ENCODE results near the gene ITGB3BP. TPM values are rescaled to one million over a fixed set of nuclear protein-coding genes. Genes with fewer than 3 reads are reported as not detected.
A peak's percentile ranks its signal among the peaks of the same experiment; 100 is the strongest.

Gene ITGB3BP
- total RNA-seq, 4 donors from 2014 or later: 6.5 to 35.0 (median 11.3) TPM

DNA sequence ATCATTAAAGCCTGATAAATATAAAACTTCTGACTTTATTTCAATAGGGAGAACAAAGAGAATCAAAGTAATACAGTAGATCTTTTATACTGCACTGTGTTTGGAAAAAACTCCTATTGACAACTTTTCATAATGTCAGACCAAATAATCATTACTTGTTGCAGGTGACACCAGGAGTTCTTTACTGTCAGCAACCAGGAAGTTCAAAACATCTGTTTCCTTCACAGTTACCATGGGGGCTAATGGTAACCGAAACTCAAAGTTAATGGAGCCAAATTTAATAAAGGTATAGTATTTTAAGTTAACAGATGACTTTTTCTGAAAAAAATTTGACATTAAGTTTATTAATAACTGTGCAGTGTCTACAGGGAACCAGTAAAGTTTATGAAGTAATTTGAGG is 10.9 kb upstream of the ITGB3BP start:
- 71 to 100% methylated on average over 1 of the region's 1 CpG for WGBS, 2 donors (ENCODE audit: low coverage in 1 of 2)
- no peaks in the 10 kb centered on the region for H3K27me3 ChIP-seq
- H3K4me3 ChIP-seq: no peak overlapping the region
- H3K36me3 ChIP-seq: peaks cover 0 to 65% of the 10 kb centered on the region in 2 donors
- H3K9me3 ChIP-seq: no peaks in the 10 kb centered on the region
- H3K27ac ChIP-seq: no peak overlapping the region
- TF ChIP-seq POLR2A (IDR thresholded peaks at IDR 0.05) (no peak), EP300 (IDR thresholded peaks at IDR 0.05) (no peak), POLR2AphosphoS5 (IDR thresholded peaks at IDR 0.05) (no peak)
- TF ChIP-seq, protein P1, sequence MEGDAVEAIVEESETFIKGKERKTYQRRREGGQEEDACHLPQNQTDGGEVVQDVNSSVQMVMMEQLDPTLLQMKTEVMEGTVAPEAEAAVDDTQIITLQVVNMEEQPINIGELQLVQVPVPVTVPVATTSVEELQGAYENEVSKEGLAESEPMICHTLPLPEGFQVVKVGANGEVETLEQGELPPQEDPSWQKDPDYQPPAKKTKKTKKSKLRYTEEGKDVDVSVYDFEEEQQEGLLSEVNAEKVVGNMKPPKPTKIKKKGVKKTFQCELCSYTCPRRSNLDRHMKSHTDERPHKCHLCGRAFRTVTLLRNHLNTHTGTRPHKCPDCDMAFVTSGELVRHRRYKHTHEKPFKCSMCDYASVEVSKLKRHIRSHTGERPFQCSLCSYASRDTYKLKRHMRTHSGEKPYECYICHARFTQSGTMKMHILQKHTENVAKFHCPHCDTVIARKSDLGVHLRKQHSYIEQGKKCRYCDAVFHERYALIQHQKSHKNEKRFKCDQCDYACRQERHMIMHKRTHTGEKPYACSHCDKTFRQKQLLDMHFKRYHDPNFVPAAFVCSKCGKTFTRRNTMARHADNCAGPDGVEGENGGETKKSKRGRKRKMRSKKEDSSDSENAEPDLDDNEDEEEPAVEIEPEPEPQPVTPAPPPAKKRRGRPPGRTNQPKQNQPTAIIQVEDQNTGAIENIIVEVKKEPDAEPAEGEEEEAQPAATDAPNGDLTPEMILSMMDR (IDR thresholded peaks at IDR 0.05): no peak
- no peaks in the 10 kb centered on the region for H3K4me1 ChIP-seq
- no peak for ATAC-seq

DNA sequence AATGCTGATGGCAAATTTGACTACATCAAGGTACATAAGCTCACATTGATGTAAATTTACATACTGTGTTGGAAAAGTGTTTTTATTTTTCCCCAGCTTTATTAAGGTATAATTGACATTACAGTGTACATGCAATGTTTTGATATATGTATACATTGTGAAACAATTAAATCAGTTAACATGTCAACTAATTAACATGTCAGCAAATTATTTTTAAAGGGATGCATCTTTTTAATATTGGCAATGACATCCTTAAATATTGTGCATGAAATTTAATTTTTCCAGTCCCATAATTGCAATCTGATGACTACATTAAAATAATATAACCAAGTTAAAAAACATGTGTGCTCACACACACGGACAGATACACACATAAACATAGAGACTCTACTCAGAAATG is 9.7 kb upstream of the ITGB3BP start:
- TF ChIP-seq EP300 (IDR thresholded peaks at IDR 0.05): no peak
- 43 to 86% methylated on average over 1 of the region's 1 CpG for WGBS, 2 donors (ENCODE audit: low coverage in 1 of 2)
- H3K36me3 ChIP-seq: peaks cover 0 to 75% of the 10 kb centered on the region in 2 donors
- ATAC-seq: no peak
- H3K4me1 ChIP-seq: no peaks in the 10 kb centered on the region
- no peak overlapping the region for H3K27ac ChIP-seq
- no peaks in the 10 kb centered on the region for H3K27me3 ChIP-seq
- no peaks in the 10 kb centered on the region for H3K9me3 ChIP-seq
- no peak overlapping the region for H3K4me3 ChIP-seq

- Histone ChIP-seq H3K9me3 (no peaks in the 10 kb centered on the region), H3K4me3 (peak overlapping the region; percentile 40 to 59), H3K4me1 (peaks cover 4 to 28% (median 8%) of the 10 kb centered on the region in 3 donors), H3K27me3 (no peaks in the 10 kb centered on the region), H3K36me3 (peaks cover 0 to 20% of the 10 kb centered on the region in 2 donors), H3K27ac (peak overlapping the region; percentile 19 to 96 (median 66))
- TF ChIP-seq POLR2AphosphoS5 (IDR thresholded peaks at IDR 0.05) (no peak), EP300 (IDR thresholded peaks at IDR 0.05) (no peak), POLR2A (IDR thresholded peaks at IDR 0.05) (no peak)
- TF ChIP-seq, protein P1 (IDR thresholded peaks at IDR 0.05): no peak
- 30 to 47% methylated on average over 3 of the region's 3 CpGs for WGBS, 2 donors (ENCODE audit: low coverage in 1 of 2)
- ATAC-seq: no peak
These were observed 1.2 kb upstream of the ITGB3BP start for GRCh38 chr1:63524201-63524600.

- Histone ChIP-seq H3K27me3 (no peaks in the 10 kb centered on the region), H3K9me3 (no peaks in the 10 kb centered on the region), H3K27ac (peak overlapping the region; percentile 19 to 96 (median 90)), H3K4me3 (peak overlapping the region; percentile 40 to 59), H3K4me1 (peaks cover 4 to 28% (median 8%) of the 10 kb centered on the region in 3 donors), H3K36me3 (peaks cover 0 to 18% of the 10 kb centered on the region in 2 donors)
- no peak for TF ChIP-seq POLR2AphosphoS5 (IDR thresholded peaks at IDR 0.05)
- TF ChIP-seq, protein P1 (IDR thresholded peaks at IDR 0.05): no peak
- ATAC-seq: peak; percentile 20
- WGBS, 2 donors (ENCODE audit: low coverage in 1 of 2): 0% methylated on average over 9 of the region's 11 CpGs
These were observed 713 bp upstream of the ITGB3BP start for GRCh38 chr1:63523738-63524137.

DNA sequence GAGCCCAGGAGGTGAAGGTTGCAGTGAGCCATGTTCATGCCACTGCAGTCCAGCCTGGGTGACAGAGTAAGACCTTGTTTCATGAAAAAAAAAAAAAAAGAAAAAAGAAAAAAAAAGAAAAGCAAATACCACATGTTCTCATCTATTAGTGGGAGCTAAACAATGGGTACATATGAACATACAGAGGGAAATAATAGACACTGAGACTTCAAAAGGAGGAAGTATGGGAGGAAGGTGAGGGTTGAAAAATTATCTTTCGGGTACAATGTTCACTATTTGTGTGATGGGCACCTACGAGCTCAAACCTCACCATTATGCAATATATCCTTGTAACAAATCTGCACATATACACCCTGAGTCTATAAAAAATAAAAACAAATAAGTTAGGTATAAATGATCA is 6.4 kb downstream of the ITGB3BP start:
- WGBS, 2 donors (ENCODE audit: low coverage in 1 of 2): 60 to 78% methylated on average over 2 of the region's 2 CpGs

More for the DNA sequence above, 6.4 kb downstream of the ITGB3BP start:
- no peak overlapping the region for H3K4me3 ChIP-seq
- no peaks in the 10 kb centered on the region for H3K36me3 ChIP-seq
- H3K27ac ChIP-seq: no peak overlapping the region
- no peak for ATAC-seq
- TF ChIP-seq, protein P1 (IDR thresholded peaks at IDR 0.05): no peak
- TF ChIP-seq POLR2A (IDR thresholded peaks at IDR 0.05) (no peak), EP300 (IDR thresholded peaks at IDR 0.05) (no peak), POLR2AphosphoS5 (IDR thresholded peaks at IDR 0.05) (no peak)
- H3K4me1 ChIP-seq: peaks cover 0 to under 1% (median 0%) of the 10 kb centered on the region in 3 donors
- no peaks in the 10 kb centered on the region for H3K27me3 ChIP-seq
- H3K9me3 ChIP-seq: no peaks in the 10 kb centered on the region
